NCI-H2029 (cell line): Measurements from ENCODE around the gene UTP3.
"Not testable (repeated sequence)": the region's sequence is repeated elsewhere in the genome, so short reads cannot be mapped to it uniquely, and the experiment has no call there.

Experiments
- DNase-seq: peaks from one replicate; lab custom pipeline; 2025; lab: John Stamatoyannopoulos, UW

Gene UTP3, protein sequence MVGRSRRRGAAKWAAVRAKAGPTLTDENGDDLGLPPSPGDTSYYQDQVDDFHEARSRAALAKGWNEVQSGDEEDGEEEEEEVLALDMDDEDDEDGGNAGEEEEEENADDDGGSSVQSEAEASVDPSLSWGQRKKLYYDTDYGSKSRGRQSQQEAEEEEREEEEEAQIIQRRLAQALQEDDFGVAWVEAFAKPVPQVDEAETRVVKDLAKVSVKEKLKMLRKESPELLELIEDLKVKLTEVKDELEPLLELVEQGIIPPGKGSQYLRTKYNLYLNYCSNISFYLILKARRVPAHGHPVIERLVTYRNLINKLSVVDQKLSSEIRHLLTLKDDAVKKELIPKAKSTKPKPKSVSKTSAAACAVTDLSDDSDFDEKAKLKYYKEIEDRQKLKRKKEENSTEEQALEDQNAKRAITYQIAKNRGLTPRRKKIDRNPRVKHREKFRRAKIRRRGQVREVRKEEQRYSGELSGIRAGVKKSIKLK

DNA sequence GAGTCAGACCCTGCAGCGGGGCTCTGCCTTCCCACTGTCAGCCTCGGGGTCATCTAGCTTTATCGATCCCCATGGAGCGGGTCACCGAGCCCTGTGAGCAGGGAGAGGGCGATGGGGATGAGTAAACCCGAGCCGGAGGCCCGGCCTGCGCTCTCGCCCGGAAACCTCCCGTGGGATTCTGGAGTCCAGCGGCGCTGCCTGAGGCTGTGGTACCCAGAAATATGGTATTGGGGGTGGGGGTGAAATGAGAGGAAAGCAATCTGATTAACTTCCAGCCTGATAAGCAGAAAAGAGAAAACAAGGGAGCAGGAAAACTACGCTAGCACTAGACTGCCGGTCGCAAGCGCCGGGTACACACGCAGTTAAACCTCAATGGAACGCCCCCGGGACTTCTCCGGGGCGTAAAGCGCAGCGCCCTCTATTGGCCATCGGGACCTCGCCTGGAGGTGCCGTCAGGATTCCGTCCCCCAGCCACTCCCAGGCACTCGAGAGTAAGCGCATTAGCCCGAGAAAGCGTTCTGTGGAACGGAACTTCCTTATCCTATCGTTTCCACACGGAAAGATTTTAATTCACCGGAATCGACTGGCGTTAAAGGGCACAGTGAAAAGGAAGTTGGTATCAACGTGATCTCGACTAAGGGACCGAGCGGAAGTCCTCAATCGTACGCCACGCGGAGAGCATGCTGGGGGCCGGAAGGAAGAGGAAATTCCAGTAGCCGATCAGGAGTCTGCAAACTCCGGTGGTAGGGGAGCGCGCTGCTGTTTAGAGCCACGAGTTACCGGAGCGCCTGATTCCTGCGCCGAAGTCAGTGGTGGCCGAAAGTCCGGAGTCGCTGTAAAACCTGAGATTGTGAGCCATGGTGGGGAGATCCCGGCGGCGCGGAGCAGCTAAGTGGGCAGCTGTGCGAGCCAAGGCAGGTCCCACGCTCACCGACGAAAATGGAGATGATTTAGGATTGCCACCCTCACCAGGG, at the start of gene UTP3:
TSS of gene UTP3 (plus strand) at position 712 of the 974 bp plus-strand sequence. CDS start at position 858, 146 bp downstream.
- peak; percentile 95 for DNase-seq

DNA sequence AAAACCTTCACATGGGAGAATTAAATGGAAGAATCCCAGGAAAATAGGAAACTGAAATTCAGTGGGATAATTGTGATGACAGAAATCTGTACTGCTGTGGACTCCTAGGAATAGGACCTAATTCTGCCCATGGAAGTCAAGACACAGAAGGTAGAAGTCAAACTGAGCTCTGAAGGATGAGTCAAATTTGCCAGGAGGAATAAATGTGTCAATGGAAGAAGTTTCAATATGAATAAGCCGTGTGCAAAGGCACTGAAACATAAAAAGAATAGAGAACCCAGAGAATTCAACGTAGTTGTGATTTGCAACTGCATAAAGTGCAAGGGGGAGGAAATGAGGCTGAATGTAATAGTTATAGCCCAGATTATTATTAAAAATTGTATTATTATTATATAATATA, 48.1 kb upstream of the UTP3 start:
- no peak for DNase-seq

DNA sequence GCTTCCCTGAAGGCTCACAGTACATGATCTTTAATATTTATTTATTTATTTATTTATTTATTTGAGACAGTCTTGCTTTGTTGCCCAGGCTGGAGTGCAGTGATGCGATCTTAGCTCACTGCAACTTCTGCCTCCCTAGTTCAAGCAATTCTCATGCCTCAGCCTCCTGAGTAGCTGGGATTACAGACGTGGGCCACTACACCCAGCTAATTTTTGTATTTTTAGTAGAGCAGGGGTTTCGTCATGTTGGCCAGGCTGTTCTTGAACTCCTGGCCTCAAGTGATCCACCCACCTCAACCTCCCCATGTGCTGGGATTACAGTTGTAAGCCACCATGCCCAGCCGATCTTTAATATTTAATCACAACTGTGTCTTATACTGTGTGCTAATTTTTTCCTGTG, 37.6 kb upstream of the UTP3 start:
- DNase-seq = not testable (repeated sequence)

DNA sequence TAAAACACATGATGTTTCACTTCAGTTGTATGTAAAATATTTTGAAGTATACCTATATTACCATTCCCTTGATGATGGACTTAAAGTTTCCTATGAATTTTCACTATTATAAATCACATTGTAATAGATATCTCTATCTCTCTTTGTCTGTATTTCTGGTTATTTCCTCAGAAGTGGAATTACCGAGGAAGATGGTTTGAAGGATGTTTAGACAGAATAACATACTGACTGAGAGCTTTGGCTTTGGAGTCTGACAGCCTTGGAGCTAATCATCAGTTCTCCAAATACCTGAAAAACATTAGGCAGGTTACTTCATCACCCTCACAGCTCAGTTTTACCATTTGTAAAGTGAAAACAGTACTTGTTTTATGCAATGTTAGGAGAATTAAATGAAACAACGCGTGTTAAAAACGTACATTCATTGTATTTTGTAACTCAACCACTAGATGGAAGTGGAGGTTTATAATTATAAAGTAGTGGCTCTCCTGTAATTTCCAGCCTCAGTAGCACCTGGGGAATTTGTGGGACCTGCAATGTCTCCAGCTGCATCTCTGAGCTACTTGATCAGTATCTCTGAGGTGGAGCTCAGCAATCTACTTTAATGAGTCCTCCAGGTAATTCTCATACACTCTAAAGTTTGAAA, 36.3 kb upstream of the UTP3 start:
- DNase-seq = peak; percentile 1

DNA sequence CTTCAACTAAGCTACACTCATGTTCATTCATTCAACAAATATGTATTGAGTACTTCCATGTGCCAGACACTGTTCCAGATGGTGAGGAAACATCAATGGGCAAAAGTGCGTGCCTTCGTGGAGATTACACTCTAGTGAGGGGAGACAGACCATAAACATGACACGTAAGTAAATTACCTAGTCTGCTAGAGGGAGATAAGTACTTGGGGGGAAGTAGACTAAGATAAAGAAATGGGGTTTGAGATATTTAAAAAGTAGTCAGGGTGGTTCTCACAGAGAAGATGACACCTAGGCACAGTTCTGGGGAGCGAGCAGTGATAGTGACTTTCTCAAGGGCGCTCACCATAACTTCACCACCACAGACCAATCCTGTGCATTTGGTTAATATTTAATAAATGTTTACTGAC, 33.7 kb upstream of the UTP3 start:
- no peak for DNase-seq

DNA sequence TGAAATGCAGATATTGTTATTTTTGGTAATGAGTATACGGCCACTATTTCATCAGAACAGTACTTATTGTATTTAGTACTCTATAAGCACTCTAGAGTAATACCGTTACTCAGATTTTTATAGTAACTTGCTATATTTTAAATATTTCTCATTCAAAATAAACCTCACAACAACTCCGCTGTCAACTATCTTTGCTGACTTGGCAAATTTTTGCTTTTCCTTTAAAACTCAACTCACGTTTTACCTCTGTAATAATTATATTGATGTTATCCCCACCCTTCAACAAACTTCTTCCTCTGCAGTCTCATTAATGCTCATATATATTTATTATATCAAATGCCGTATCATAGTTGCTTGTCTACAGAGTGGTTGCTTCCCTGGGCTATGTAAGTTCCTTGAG, 31.0 kb upstream of the UTP3 start:
- DNase-seq = no peak

DNA sequence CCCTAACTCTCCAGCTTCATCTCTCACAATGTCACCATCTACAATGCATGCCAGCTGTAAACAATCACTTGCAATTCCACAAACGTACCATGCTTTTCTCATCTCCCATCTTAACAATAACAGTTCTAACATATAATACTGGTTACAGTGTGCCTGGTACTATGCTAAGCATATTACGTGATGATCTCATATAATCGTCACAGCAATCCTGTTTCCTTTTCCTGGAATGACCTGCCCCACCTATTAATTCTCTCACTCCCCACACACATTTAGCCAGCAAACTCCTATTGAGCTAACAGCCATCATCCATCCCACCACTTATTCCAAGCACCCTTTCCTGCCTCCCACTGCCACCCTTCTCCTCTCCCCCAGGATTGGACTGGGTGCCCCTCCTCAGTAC, 29.9 kb upstream of the UTP3 start:
- DNase-seq = no peak

DNA sequence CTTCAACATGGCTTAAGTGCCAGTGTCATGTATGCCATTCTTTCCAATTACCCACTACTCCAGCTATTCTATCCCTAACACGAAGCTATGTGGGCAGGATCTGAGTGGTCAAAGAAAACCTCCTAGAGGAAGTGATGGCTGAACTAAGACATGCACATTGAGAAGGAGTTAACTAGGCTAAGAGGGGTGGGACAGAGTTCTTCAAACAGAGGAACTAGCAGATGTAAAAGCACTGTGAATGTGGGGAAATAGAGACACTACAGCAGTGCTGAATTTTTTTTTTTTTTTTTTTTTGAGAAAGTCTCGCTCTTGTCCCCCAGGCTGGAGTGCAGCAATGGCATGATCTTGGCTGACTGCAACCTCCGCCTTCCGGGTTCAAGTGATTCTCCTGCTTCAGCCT, 28.2 kb upstream of the UTP3 start:
- no peak for DNase-seq

DNA sequence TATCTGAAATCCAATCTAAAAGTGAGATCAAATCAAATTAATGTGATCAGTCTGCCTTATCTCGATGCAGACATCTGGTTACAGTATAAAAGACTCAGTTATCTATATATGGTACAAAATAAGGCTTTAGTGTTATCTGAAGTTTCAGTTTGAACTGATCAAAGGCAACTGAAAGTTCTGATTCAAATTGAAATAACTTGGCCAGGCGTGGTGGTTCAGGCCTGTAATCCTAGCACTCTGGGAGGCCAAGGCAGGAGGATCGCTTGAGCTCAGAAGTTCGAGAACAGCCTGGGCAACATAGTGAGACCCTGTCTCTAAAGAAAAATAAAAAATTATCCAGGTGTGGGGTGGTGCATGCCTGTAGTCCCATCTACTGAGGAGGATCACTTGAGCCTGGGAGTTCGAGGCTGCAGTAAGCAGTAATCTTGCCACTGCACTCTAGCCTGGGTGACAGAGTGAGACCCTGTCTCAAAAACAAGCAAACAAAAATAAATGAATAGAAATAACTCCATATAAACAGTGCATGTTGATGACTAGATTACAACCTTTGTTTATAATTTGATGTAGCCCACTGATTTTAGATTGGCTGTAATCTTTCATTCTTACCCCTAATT, 26.9 kb upstream of the UTP3 start:
- DNase-seq = not testable (repeated sequence)

DNA sequence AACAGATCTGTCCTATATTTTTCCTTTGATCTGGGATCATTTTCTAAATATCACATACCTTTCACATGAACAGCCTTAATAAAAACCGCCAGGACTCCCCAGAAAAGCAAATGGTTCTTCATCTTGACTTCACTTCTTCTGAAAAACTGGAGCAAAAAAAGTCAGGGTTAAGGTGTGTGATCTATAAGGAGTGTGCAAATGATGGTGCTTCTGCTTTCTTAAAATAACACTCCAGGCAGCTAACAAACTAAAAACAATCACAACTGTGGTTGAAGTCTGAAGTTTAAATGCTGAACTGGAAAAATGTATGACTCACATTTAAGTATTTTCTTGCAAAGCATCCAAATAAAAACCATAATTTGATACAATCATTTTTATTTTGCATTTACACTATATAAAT, 22.0 kb upstream of the UTP3 start, which contains the start of gene JCHAIN:
TSS of gene JCHAIN (minus strand) at position 140 of the 400 bp plus-strand sequence. CDS start at position 122, 18 bp downstream.
- DNase-seq = no peak

DNA sequence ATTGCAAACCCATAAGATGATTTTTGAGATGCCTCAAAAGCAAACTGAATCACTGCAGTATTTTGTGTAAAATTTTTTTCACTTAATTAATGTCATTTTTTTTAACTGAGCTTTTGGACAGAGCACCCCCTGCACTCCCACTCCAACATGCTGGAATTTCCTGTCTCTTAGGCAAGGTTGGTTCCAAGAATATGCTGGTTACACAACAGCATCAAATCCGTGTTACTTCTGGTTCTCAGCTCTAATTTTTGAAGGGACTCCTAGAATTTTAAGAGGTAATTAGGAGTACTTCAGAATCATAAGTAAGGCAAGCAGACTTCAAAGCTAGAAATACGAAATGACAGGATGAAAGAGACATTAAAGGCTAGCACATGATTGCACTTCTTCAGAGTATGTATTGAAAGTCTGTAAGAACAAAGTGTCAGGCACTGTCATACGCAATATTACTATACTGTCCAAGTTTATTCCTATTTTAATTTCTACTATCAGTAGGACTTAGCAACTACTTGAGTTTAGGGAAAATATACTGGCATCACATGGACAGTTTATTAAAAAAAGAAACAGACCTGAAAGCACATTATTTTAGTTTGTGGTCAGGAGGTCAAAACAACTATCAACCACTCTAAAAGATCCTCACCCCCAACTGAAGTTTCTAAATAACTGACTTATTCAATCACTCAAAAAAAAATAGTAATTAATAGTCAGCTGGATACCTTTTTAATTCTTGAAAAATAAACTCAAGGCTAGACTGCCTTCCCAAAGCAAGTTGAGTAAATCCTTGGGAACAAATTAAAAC, 20.4 kb upstream of the UTP3 start:
- DNase-seq = no peak

DNA sequence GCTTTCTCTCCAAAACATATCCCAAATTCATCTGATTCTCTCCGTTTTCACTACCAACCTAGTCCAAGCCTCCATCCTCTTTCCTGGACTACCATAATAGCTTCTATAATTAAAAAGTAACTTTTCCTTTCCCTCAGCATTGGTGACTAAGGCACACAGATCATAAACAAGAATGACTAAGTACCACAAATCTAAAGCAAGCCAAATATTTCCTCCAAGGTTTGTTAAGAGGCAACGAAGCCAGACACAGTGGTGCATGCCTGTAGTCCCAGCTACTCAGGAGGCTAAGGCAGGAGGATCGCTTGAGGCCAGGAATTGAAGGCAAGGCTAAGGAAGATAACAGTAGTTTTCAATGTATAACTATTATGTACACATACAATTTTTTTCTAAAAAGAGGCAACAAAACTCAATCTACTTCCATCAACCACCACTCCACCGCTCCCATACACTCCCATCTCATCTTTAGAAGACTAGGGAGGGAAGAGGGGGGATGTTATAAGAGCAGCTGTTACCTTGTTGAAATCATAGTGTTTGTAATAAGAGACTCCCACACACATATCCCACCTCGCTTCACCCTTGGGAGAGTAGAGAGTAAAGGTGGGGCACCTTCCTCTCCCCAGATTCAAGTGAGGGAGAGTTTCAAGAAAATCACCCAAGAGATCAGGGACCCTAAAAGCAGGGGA, 17.9 kb upstream of the UTP3 start:
- no peak for DNase-seq

DNA sequence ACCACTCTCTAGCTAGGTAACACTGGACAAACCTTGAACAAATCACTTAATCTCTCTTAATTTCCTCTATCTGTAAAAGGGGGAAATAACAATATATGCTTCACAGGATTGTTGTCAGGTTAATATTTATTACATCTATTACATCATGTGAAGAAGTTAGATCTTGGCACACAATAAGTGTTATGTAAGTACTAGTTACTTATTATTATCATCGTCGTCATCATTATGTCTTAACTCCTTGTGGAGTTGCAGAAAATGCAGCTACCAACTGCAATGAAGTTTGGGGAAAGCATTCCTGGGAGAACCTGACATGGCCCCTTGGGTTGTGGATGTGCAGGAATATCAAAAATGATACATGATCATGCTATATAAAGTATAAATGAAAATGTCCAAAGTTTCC, 17.2 kb upstream of the UTP3 start:
- DNase-seq = no peak

DNA sequence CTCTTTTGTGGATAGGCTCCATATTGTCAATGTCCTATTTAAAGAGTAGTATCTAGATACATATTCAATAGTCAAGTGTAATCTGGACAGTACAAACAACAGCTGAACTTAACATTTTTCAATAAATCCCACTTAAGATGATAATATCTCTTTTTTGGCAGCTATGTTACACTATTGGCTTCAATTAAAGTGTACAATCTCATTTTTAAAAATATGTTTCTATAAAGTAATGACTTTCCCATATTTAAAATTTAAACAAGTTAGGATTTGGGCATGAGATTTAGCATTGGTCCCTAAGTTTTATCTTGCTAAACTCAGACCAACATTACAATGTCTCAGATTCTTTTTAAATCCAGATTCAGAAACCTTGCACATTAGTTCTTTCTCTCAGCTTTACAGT, 14.1 kb upstream of the UTP3 start:
- no peak for DNase-seq

DNA sequence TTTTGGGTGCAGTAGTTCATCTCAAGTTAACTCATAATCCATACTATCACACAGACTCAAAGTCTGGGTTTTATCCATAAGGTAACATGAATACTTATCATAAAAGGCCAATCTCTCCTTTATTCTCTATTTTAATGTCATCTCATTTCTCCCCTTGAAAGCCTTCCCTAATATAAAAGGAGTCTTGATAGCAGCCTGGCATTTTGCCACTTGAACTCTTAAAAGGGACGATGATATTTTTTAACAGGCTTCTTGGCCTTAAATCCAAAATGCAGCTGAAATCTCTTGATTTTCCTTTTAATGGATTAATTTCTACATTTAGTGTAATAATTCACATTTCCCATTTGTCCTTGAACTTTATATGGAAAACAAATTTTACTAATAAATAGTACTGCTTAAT, 13.6 kb upstream of the UTP3 start:
- DNase-seq = no peak

DNA sequence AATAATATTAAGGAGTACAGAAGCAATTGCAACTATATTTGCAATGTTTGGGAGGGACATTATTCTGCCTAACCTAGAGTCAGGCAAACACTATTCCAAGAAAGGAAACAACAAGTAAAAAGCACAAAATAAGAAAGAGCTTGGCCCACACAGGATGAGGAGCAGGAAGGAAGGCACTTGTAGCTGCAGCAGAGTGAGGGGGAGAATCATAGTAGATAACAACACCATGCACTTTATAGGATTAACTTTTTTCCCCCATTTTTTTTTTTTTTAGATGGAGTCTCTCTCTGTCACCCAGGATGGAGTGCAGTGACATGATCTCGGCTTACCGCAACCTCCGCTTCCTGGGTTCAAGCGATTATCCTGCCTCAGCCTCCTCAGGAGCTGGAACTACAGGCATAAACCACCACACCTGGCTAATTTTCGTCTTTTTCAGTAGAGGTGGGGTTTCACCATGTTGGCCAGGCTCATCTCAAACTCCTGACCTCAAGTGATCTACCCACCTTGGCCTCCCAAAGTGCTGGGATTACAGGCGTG, 11.7 kb upstream of the UTP3 start:
- DNase-seq = no peak

DNA sequence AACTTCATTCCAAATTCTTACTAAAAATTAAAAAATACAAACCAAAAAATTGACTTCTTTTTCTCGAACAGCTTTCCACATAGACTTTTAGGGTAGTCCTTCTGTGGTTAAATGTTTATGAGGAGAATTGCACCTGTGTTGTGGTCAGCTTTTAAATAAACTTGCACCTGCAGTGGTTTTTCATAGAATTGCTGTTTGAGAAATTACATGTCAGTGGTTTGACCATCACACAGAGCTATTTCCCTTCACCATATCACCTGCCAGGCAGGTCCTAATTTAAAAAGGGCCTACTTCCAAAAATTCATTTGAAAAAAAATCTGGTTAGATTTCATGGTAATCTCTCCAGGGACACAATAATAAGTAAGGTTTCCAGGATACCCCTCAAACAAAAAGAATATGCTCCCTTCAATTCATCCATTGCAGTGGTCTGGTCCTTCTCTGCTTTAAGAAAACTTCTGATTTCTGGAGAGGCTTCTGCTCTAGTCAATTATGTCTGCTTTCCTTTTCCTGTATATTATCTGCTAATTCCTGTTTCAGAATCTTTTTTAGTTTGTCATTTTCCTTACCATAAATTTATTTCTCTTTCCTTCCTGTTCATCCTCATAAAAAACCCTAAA, 9.8 kb upstream of the UTP3 start:
- no peak for DNase-seq

DNA sequence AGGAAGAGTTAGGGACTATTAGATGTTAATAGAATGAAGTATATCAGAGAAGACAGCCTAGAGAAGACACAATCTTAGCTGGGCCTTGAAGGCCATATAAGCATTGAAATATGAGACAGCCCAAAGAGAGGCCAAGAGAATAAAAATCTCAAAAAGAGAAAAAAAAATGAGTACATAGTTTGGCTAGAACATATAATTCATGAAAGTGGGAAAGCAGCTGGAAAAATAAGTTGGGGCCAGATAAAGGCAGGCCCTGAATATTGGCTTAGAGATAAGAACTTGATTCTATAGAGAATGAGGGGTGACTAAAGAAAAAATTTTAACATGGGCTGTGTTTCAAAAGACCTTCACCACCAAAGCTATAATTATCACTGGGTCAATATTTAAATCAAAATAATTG, 7.4 kb upstream of the UTP3 start:
- DNase-seq = no peak

DNA sequence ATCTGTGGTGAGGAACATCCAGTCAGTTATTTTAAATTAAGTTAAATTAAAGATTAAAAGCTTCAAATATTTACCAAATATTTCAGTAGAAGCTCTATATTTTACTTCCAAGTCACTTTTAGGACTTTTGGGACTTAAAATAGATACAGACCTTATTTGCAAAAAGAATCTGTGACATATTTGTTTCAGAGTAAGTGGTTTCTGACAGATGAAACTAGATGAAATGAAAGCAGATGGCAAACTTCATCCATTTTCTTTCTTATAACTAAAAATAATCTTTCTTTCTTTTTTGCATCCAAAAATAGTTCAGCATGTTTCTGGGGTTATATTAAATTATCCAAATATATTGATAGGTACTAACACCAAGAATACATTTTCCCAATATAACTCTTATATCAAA, 6.6 kb upstream of the UTP3 start:
- no peak for DNase-seq

DNA sequence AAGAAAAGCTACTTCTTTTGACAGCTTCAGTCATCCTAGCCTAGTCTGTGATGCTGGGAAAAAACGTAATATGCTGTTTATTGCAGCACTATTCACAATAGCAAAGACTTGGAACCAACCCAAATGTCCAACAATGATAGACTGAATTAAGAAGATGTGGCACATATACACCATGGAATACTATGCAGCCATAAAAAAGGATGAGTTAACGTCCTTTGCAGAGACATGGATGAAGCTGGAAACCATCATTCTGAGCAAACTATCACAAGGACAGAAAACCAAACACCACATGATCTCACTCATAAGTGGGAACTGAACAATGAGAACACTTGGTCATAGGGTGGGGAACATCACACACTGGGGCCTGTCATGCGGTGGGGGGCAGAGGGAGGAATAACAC, 6.2 kb upstream of the UTP3 start:
- DNase-seq = not testable (repeated sequence)
